Smooth muscle cell (in vitro differentiated cells): ENCODE results near the gene TMCO6. TPM values are rescaled to one million over a fixed set of nuclear protein-coding genes. Genes with fewer than 3 reads are reported as not detected.
"Not testable (repeated sequence)": the region's sequence is repeated elsewhere in the genome, so short reads cannot be mapped to it uniquely, and the experiment has no call there.

ENCODE experiments used
- DNase-seq: peaks from one replicate; lab custom pipeline; 2025; ENCODE audit not compliant: unreplicated experiment; lab: John Stamatoyannopoulos, UW
- H2AFZ ChIP-seq: fragments of 200-600 bp; sonication (generic); 2 replicates; pipeline ENCODE4 v1.6.0; 2016; ENCODE audit warnings: antibody characterized with exemption, low read depth, mild to moderate bottlenecking
- H3F3A ChIP-seq: fragments of 200-600 bp; sonication (generic); 2 replicates; pipeline ENCODE4 v1.6.0; 2017; ENCODE audit warnings: antibody characterized with exemption, low read depth
- H3K27ac ChIP-seq: fragments of 200-600 bp; sonication (generic); 2 replicates; pipeline ENCODE4 v1.5.1; 2016; ENCODE audit warnings: low read depth, mild to moderate bottlenecking
- H3K27me3 ChIP-seq: fragments of 200-600 bp; sonication (generic); 2 replicates; pipeline ENCODE4 v1.6.1; 2016; ENCODE audit warnings: low read depth, mild to moderate bottlenecking
- H3K36me3 ChIP-seq: fragments of 200-600 bp; sonication (generic); 2 replicates; pipeline ENCODE4 v1.5.1; 2016; ENCODE audit warnings: low read depth
- H3K4me1 ChIP-seq: fragments of 200-600 bp; sonication (generic); 2 replicates; pipeline ENCODE4 v1.5.1; 2016; ENCODE audit warnings: low read depth
- H3K4me2 ChIP-seq: fragments of 200-600 bp; sonication (generic); 2 replicates; pipeline ENCODE4 v1.6.0; 2016; ENCODE audit warnings: mild to moderate bottlenecking
- H3K4me3 ChIP-seq: fragments of 200-600 bp; sonication (generic); 2 replicates; pipeline ENCODE4 v1.5.1; 2016; ENCODE audit warnings: mild to moderate bottlenecking
- H3K79me2 ChIP-seq: fragments of 200-600 bp; sonication (generic); 2 replicates; pipeline ENCODE4 v1.6.0; 2016; ENCODE audit warnings: low read depth, mild to moderate bottlenecking
- H3K9ac ChIP-seq: fragments of 200-600 bp; sonication (generic); 2 replicates; pipeline ENCODE4 v1.6.0; 2016; ENCODE audit warnings: low read depth
- H3K9me3 ChIP-seq: fragments of 200-600 bp; sonication (generic); replicated peaks from 2 replicates; pipeline ENCODE4 v1.5.1; 2016; ENCODE audit warnings: low read depth
- H4K20me1 ChIP-seq: fragments of 200-600 bp; sonication (generic); 2 replicates; pipeline ENCODE4 v1.6.0; 2016; ENCODE audit warnings: low read depth
- CTCF ChIP-seq: fragments of 200-600 bp; sonication (generic); IDR thresholded peaks from 2 replicates; pipeline ENCODE4 v1.5.1; 2017; ENCODE audit warnings: borderline replicate concordance, mild to moderate bottlenecking, antibody characterized with exemption; ENCODE audit not compliant: insufficient read depth, poor library complexity, severe bottlenecking
- WGBS: methylation state at CpG from one replicate; pipeline ENCODE4 v1.1.7; 2016; ENCODE audit warnings: low lambda C conversion rate; 5-methylcytosine and 5-hydroxymethylcytosine counted together
- polyA plus RNA-seq: library from polyadenylated mRNA; unstranded; fragments of >200 nt; fragmentation: Nextera tagmentation; extraction: Ambion mirVana; gene quantifications from 2 replicates; pipeline ENCODE4 v1.2.1, GENCODE V29; 2016
- total RNA-seq: library from RNA; depleted of rRNA; stranded (reverse); fragments of >200 nt; gene quantifications from 2 replicates; pipeline ENCODE4 v1.2.3, GENCODE V29; 2014

TMCO6 gene
- total and polyA plus RNA-seq, 2 experiments from 2014 or later = 5.9 to 11.4 TPM

DNA sequence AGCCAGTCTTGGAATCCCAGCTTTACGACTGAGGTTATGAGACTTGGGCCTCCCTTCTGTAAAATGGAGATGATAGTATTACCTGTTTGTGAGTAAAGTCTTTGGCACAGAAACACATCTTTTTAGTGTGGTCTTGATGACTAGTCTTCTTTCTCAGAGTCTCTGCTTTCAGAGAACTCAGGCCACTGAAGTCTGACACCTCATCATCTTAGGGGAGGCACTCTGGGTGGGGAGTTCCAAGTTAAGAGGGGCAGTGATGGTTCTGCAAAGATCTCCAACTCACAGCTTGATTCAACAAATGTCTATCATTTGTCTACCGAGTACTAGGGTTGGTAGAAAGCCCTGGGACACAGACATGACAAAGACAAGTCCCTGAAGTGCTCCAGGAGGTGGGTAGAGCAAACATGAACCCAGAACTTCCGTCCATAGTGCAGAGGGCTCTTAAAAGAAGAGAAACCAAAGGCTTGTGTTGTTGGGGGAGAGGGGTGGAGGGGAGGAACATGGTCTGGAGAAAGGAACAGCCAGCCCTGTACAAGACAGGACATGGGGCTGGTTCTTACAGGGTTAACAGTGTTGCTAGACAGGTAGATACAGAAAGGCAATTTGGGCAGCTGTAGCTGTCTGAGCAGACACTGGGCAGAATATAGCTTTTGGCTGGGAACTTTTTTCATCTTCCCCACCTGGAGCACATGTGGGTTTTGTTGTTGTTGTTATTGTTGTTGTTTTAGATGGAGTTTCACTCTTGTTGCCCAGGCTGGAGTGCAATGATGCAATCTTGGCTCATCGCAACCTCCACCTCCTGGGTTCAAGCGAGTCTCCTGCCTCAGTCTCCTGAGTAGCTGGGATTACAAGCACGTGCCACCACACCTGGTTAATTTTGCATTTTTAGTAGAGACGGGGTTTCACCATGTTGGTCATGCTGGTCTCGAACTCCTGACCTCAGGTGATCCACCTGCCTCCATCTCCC is 3.7 kb upstream of the TMCO6 start:
- Histone ChIP-seq H3K36me3 (no peaks in the 10 kb centered on the region), H4K20me1 (no peaks in the 10 kb centered on the region), H3K4me1 (peaks cover 4% of the 10 kb centered on the region), H3F3A (no peaks in the 10 kb centered on the region), H3K9me3 (no peaks in the 10 kb centered on the region), H3K27ac (no peak overlapping the region), H3K27me3 (no peaks in the 10 kb centered on the region), H3K4me3 (no peak overlapping the region), H2AFZ (no peak overlapping the region), H3K9ac (no peak overlapping the region), H3K4me2 (no peak overlapping the region), H3K79me2 (no peaks in the 10 kb centered on the region)
- TF ChIP-seq CTCF = no peak
- no peak for DNase-seq
- WGBS = 91% methylated on average over 8 of the region's 8 CpGs

GRCh38 chr5:140637371-140638100 is 1.7 kb upstream of the TMCO6 start:
- 88% methylated on average over 10 of the region's 10 CpGs for WGBS

GRCh38 chr5:140638898-140639147 is 428 bp upstream of the TMCO6 start:
- 67% methylated on average over 9 of the region's 9 CpGs for WGBS
- H3K9ac ChIP-seq, H3F3A ChIP-seq, H3K4me1 ChIP-seq, H3K79me2 ChIP-seq, H3K9me3 ChIP-seq, H3K36me3 ChIP-seq, H3K27me3 ChIP-seq, H4K20me1 ChIP-seq, DNase-seq: not testable (repeated sequence)
- H3K4me2 ChIP-seq = peak overlapping the region; percentile 96
- H2AFZ ChIP-seq = peak overlapping the region; percentile 96
- peak overlapping the region; percentile 26 for H3K27ac ChIP-seq
- peak overlapping the region; percentile 76 for H3K4me3 ChIP-seq

More at GRCh38 chr5:140637371-140638100, 1.7 kb upstream of the TMCO6 start:
- no peak overlapping the region for H3K27ac ChIP-seq
- no peaks in the 10 kb centered on the region for H3K27me3 ChIP-seq
- no peak for TF ChIP-seq CTCF
- DNase-seq = no peak
- no peaks in the 10 kb centered on the region for H3K36me3 ChIP-seq
- peaks cover 4% of the 10 kb centered on the region for H3K4me1 ChIP-seq
- no peaks in the 10 kb centered on the region for H4K20me1 ChIP-seq
- H3K9ac ChIP-seq = no peak overlapping the region
- no peaks in the 10 kb centered on the region for H3F3A ChIP-seq
- no peak overlapping the region for H3K4me2 ChIP-seq
- no peak overlapping the region for H2AFZ ChIP-seq
- no peaks in the 10 kb centered on the region for H3K79me2 ChIP-seq
- no peak overlapping the region for H3K4me3 ChIP-seq
- H3K9me3 ChIP-seq = no peaks in the 10 kb centered on the region

GRCh38 chr5:140641716-140642115 is 2.5 kb downstream of the TMCO6 start:
- Histone ChIP-seq H3K27me3 (no peaks in the 10 kb centered on the region), H3K4me2 (no peak overlapping the region), H3K4me3 (no peak overlapping the region), H3F3A (no peaks in the 10 kb centered on the region), H2AFZ (no peak overlapping the region), H3K36me3 (no peaks in the 10 kb centered on the region), H4K20me1 (no peaks in the 10 kb centered on the region), H3K9ac (no peak overlapping the region), H3K79me2 (peaks cover 7% of the 10 kb centered on the region), H3K9me3 (no peaks in the 10 kb centered on the region), H3K27ac (no peak overlapping the region), H3K4me1 (peaks cover 10% of the 10 kb centered on the region)
- DNase-seq = no peak
- no peak for TF ChIP-seq CTCF
- WGBS = 96% methylated on average over 8 of the region's 8 CpGs
